SU-DHL-6 (cell line): ENCODE data around the gene USB1.

Source experiments
- CTCF ChIP-seq: fragments of 200-600 bp; sonication (generic); IDR thresholded peaks from one replicate; pipeline ENCODE4 v1.5.1; 2017; ENCODE audit warnings: antibody characterized with exemption, mild to moderate bottlenecking, low read length, moderate library complexity; ENCODE audit not compliant: insufficient read depth, poor library complexity, severe bottlenecking
- EZH2phosphoT487 ChIP-seq: fragments of 200-600 bp; sonication (generic), shearing (Covaris generic); conservative IDR thresholded peaks from 2 replicates; pipeline ENCODE4 v1.6.1; 2018; ENCODE audit warnings: mild to moderate bottlenecking, antibody characterized with exemption, low read length, moderate library complexity, mixed read lengths

GRCh38 chr16:58054289-58054688, 53.1 kb downstream of the USB1 start:
- no peak for TF ChIP-seq CTCF
- TF ChIP-seq EZH2phosphoT487, result no peak
